Osteoblast (primary cell): ENCODE measurements around the gene FAM219A. TPM values are rescaled to one million over a fixed set of nuclear protein-coding genes. Genes with fewer than 3 reads are reported as not detected.

ENCODE experiments used
- DNase-seq: peaks from one replicate; pipeline ENCODE4 v3.0.0; 2011; ENCODE audit warnings: low spot score, mixed read lengths; ENCODE audit not compliant: insufficient read length; ENCODE audit errors: missing footprints
- H2AFZ ChIP-seq: 2 replicates; pipeline ENCODE4 v1.6.0; 2011; ENCODE audit warnings: mild to moderate bottlenecking, low read length
- H3K27ac ChIP-seq: 2 replicates; pipeline ENCODE4 v1.5.1; 2011; ENCODE audit warnings: mild to moderate bottlenecking, low read depth, low read length, moderate library complexity
- H3K27me3 ChIP-seq: 2 replicates; pipeline ENCODE4 v1.6.0; 2012; ENCODE audit warnings: mild to moderate bottlenecking, control low read depth, inconsistent platforms, low read length, moderate library complexity; ENCODE audit not compliant: insufficient read depth
- H3K36me3 ChIP-seq: 2 replicates; pipeline ENCODE4 v1.5.1; 2011; ENCODE audit warnings: mild to moderate bottlenecking, low read length, control low read depth, moderate library complexity; ENCODE audit not compliant: insufficient read depth
- H3K4me1 ChIP-seq: 2 replicates; pipeline ENCODE4 v1.5.1; 2011; ENCODE audit warnings: mild to moderate bottlenecking, low read length, control low read depth, moderate library complexity; ENCODE audit not compliant: insufficient read depth
- H3K4me2 ChIP-seq: 2 replicates; pipeline ENCODE4 v1.6.0; 2011; ENCODE audit warnings: mild to moderate bottlenecking, low read length; ENCODE audit not compliant: insufficient read depth
- H3K4me3 ChIP-seq: fragments of 200-600 bp; sonication (generic); 3 replicates; pipeline ENCODE4 v1.5.1; 2012; ENCODE audit warnings: mild to moderate bottlenecking, low read length, inconsistent platforms; ENCODE audit not compliant: insufficient read depth
- H3K79me2 ChIP-seq: 2 replicates; pipeline ENCODE4 v1.6.0; 2012; ENCODE audit warnings: mild to moderate bottlenecking, low read length, control low read depth, inconsistent platforms; ENCODE audit not compliant: insufficient read depth
- H3K9me3 ChIP-seq: 2 replicates; pipeline ENCODE4 v1.5.1; 2011; ENCODE audit warnings: low read depth, low read length, control low read depth
- H4K20me1 ChIP-seq: 2 replicates; pipeline ENCODE4 v1.6.0; 2012; ENCODE audit warnings: mild to moderate bottlenecking, low read length, control low read depth; ENCODE audit not compliant: insufficient read depth
- total RNA-seq: library from RNA; depleted of rRNA; stranded (reverse); fragments of >200 nt; gene quantifications from 2 replicates; pipeline ENCODE4 v1.2.3, GENCODE V29; 2012
- TF ChIP-seq, protein P1 (sequence below): IDR thresholded peaks from 2 replicates; pipeline ENCODE4 v1.5.1; 2011; ENCODE audit warnings: mild to moderate bottlenecking, low read depth, low read length, moderate library complexity; ENCODE audit errors: extremely low read depth

The FAM219A gene
- total RNA-seq, 1 donor = 9.4 TPM

DNA sequence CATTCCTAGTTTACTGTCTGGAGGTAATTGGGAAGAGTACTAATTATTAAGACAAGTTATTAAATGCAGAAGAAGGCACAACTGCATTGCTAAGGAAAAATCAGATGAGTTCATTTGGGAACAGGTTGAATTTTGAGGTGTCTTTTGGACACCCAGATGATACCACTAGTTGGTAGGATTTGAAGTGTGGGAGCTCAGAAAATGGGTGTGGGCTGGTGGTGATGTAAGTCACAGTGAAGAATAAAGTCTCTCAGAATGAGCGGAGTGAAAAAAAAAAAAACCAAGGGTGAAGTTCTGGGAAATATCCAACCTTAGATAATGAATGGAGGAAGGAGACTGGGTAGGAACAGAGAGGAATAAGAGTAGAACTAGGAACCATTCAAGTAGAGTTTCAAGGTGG lies 46.0 kb downstream of the FAM219A start:
- Histone ChIP-seq H3K4me3 (no peak overlapping the region), H4K20me1 (peaks cover 67% of the 10 kb centered on the region), H3K4me2 (no peak overlapping the region), H3K27ac (no peak overlapping the region), H3K4me1 (no peaks in the 10 kb centered on the region), H2AFZ (no peak overlapping the region), H3K36me3 (no peaks in the 10 kb centered on the region), H3K79me2 (no peaks in the 10 kb centered on the region), H3K27me3 (no peaks in the 10 kb centered on the region), H3K9me3 (no peaks in the 10 kb centered on the region)
- TF ChIP-seq, protein P1, sequence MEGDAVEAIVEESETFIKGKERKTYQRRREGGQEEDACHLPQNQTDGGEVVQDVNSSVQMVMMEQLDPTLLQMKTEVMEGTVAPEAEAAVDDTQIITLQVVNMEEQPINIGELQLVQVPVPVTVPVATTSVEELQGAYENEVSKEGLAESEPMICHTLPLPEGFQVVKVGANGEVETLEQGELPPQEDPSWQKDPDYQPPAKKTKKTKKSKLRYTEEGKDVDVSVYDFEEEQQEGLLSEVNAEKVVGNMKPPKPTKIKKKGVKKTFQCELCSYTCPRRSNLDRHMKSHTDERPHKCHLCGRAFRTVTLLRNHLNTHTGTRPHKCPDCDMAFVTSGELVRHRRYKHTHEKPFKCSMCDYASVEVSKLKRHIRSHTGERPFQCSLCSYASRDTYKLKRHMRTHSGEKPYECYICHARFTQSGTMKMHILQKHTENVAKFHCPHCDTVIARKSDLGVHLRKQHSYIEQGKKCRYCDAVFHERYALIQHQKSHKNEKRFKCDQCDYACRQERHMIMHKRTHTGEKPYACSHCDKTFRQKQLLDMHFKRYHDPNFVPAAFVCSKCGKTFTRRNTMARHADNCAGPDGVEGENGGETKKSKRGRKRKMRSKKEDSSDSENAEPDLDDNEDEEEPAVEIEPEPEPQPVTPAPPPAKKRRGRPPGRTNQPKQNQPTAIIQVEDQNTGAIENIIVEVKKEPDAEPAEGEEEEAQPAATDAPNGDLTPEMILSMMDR = no peak
- no peak for DNase-seq

DNA sequence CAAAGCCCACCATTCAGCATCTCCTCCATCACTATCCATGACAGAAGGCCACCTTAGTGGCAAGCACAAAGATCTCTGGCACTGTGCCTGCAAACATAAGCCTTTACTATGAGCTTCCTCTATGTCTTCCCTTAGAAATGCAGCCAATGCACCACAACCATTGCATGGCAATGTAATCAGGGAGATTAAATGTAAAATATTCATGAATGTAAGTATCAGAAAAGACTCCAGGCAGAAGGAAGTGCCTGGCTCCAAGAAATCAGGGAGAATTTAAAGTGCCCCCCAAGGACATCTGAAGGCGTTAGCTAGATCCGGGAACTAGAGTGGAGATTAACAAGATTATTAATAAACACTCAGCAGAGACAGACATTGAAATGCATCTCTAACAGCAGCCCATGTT lies 49.2 kb downstream of the FAM219A start:
- Histone ChIP-seq H3K4me1 (peaks cover 8% of the 10 kb centered on the region), H4K20me1 (peaks cover 65% of the 10 kb centered on the region), H3K4me2 (no peak overlapping the region), H3K9me3 (no peaks in the 10 kb centered on the region), H3K27ac (no peak overlapping the region), H2AFZ (no peak overlapping the region), H3K36me3 (peaks cover 5% of the 10 kb centered on the region), H3K4me3 (no peak overlapping the region), H3K27me3 (no peaks in the 10 kb centered on the region), H3K79me2 (no peaks in the 10 kb centered on the region)
- TF ChIP-seq, protein P1 = no peak
- DNase-seq = no peak

DNA sequence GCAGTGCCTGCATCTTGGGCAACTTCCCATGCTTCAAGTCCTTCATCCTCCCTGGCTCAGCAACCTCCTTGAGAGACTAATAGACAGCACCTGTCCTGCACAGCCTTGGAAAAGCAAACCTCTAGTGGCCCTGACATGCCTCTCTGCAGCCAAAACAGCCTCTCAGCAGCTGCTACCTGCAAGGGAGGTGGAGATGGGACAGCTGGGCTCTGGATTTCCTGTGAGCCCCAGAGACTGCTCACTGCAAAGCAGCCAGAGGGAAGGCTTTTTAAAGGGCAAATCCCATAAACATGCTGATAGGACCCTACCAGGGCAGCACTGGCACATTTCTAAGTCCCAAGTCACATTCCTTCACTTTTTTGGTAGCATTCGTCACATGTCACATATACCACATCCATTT lies 50.2 kb downstream of the FAM219A start:
- Histone ChIP-seq H3K4me1 (peaks cover 11% of the 10 kb centered on the region), H3K4me2 (no peak overlapping the region), H2AFZ (no peak overlapping the region), H4K20me1 (peaks cover 61% of the 10 kb centered on the region), H3K9me3 (no peaks in the 10 kb centered on the region), H3K27me3 (no peaks in the 10 kb centered on the region), H3K4me3 (no peak overlapping the region), H3K79me2 (no peaks in the 10 kb centered on the region), H3K27ac (no peak overlapping the region), H3K36me3 (peaks cover 5% of the 10 kb centered on the region)
- TF ChIP-seq, protein P1 = no peak
- no peak for DNase-seq

DNA sequence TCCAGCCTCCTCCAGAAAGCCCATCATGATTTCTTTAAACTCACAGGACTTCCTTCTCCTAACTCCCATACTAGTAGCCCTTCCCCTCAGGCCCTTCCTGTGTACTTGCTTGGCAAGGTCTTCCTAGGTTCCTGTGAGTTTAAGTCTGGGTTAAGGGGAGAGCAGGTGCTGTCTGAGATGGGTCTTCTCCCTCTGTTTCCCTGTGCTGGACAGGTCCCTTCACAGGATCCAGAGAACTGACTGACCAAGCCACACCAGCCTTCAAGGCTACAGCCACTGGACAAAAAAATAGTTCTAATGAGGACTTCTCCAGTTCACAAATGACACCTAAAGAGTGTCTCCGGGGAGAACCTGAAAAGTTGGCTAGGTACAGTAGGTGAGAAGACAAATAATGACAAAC lies 52.2 kb downstream of the FAM219A start:
- H2AFZ ChIP-seq = no peak overlapping the region
- H3K79me2 ChIP-seq = no peaks in the 10 kb centered on the region
- H3K9me3 ChIP-seq = no peaks in the 10 kb centered on the region
- no peak overlapping the region for H3K4me2 ChIP-seq
- TF ChIP-seq, protein P1 = no peak
- peaks cover 5% of the 10 kb centered on the region for H3K36me3 ChIP-seq
- peaks cover 11% of the 10 kb centered on the region for H3K4me1 ChIP-seq
- no peak overlapping the region for H3K4me3 ChIP-seq
- peak overlapping the region; percentile 76 for H3K27ac ChIP-seq
- peaks cover 50% of the 10 kb centered on the region for H4K20me1 ChIP-seq
- DNase-seq = no peak
- no peaks in the 10 kb centered on the region for H3K27me3 ChIP-seq
